Head of caudate nucleus (tissue), 42 donors: ENCODE data around the gene ELMO2.

Source experiments
- DNase-seq, 42 donors: peaks; one replicate each; pipeline versions ENCODE4 v3.0.0 to v3.0.0-alpha.2; 2020 to 2021; ENCODE audit warnings: mixed read lengths in 7 of 42
- intact Hi-C: fragments of 100-400 bp; cut with DNase I; formaldehyde crosslinking; loops from one replicate; pipeline ENCODE4 v1.15.0; 2022

The ELMO2 gene

DNA sequence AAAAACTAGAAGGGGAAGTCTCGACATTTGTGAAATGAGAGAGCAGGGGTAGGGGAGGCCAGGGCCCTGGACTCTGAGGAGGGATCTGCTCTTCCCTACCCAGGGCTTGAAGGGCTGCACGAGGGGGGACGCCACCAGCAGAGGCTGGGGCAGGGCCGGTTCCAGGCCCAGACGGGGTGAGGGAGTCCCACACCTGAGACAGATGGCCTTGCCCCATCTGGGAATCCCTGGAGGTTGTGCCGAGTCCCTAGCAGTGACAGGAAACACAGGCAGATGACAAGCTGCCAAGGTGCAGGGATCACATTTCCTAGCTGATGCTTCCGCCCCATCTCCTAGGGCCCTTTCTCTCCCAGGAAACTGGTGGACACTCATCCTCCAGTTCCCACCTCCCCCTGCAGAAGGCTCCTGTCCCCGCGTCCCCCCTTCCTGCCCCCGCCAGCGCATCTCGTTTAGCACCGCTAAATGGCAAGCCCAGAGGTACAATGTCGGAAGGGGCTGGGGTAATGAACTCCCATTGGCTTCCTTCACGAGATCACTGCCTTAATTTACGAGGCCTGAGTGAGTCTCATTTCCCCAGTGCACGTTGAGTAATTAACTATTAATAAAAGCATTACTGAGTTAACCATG lies 63.0 kb downstream of the ELMO2 start:
- intact Hi-C loops, result no loop called here

DNA sequence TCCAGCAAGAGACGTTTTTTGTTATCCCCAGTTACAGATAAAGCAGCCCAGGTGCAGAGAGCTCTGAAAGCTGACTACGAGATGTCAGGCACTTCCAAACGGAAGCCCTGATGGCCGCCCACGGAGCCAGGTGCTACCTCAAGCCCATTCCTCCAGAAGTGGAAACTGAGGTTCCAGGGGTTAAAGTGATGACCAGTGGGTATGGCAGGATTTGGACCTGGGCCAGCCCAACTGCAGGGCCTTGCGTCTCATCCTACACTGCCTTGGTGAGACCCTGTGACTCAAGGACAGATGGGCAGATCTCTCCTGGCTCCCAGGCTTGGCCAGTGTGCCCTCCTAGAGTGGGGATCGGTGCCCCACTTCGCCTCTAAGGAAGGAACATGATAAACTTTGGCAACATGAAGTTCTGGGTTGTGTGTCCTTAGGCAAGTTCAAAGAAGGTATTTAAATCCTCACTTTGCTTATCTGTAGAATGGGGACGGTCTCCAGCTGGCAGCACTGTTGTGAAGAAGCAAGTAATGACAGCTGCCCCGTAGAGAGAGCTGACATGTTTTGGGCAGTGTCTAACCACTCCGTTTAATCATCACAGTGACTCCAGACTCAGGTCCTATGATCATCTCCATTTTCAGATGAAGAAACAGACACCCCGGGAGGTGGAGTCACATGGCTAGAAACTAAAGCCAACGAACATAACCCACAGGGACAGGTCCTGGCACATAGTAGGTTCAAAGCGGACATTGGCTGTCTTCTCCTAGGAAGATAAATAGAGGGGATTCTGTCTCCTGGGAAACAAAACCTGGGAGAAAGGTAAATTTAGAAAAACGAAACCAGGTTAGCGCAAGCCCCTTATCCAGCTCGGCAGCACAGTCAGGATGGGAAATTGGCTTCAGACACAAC lies 63.7 kb downstream of the ELMO2 start:
- intact Hi-C loops, result no loop called here
- DNase-seq, result no peak

More for the DNA sequence above, 63.0 kb downstream of the ELMO2 start:
- DNase-seq, result no peak

DNA sequence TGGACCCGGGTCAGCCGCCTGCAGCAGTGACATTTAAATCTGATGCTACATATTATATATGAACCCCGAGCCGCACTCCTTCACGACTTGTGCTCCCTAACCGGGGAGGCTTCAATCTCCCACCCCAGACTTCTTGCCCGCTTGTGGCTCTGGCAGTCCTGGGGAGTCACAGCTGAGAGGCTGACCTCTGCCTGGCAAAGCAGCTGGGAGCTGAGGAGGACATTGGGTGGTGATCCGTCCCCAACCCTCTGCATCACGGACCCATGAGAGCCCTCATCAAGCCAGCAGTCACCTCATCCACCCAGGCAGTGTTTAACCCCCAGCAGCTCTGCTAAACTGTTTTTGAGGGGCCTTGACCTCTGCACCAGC lies 64.4 kb downstream of the ELMO2 start:
- DNase-seq, result no peak
- intact Hi-C loops, result no loop called here

DNA sequence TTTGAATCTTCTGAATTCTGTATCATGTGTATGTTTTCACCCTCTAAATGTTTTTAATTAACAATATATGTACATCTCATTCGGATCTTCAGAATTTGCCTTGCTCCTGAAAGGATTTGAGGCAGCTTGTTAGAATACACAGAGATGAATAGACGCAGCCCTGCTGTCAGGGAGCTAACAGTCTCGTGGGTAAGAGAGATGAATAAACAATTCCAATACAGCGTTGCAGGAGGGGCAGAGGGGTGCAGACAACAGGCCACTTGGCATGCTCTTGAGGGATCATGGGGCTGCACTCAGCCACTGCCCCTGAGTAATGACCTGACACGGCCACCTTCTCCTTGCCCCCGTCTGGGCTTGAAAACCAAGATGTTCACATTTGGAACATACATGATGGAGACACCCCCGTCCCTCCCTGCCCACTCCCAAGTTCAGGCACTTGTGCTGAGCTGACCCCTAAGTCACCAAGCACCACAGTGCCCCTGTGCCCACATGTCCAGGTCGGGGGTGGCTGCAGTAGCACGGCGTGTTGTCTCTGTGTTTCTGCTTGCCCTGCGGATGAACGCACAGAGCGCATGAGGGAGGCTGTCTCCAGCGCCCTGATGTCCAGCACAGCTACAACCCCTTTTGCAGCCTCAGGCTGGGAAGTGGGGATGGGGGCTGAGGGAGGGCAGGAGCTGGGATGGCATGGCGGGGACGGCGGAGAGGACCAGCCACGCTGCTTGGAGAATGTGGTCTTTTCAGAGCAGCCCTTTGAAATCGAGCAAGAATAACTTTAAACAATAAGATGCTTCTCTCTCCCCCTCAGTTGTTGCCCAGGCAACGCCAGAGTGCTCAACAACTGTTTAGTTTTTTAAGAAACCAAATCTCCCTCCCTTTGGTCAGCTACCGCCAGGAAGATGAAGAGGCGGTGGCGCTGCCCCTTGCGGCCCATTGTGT lies 65.1 kb downstream of the ELMO2 start:
- no peak for DNase-seq
- intact Hi-C loops, result no loop called here

DNA sequence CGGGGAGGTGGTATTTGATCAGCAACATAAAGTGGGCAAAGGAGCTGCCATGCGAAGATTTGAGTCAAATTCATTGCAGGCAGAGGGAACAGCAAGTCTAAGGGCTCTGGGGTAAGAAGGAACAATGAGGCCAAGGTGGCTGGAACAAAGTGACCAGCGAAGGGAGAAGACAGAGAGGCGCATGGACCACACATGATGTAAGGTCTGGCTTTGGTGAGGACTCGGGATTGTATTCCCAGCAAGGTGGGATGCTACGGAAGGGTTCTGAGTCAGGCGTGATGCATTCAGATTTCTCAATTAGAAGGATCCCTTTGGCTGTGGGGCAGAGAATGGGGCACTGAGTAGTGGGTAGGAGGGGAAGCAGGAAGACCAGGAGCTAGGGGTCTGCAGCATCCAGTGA lies 67.4 kb downstream of the ELMO2 start:
- DNase-seq, result no peak
- intact Hi-C loops, result no loop called here

DNA sequence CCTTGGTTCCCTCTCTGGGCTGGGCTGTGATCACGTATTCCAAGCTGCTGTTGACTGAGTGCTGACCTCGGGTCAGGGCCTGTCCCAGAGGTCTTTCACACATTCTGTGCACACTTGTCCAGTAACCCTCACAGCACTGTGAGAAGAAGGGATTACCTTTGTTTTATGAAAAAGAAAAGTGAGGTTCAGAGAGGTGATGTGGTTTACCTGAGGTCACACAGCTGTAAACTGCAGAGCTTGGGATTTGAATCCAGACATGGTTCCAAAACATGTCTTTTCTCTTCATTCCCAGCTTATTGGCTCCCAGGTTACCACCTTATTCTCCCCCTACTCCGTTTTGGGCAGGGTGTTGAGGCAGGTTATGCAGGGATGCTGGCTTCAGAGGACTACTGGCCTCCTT lies 69.7 kb downstream of the ELMO2 start:
- intact Hi-C loops, result no loop called here
- no peak for DNase-seq

DNA sequence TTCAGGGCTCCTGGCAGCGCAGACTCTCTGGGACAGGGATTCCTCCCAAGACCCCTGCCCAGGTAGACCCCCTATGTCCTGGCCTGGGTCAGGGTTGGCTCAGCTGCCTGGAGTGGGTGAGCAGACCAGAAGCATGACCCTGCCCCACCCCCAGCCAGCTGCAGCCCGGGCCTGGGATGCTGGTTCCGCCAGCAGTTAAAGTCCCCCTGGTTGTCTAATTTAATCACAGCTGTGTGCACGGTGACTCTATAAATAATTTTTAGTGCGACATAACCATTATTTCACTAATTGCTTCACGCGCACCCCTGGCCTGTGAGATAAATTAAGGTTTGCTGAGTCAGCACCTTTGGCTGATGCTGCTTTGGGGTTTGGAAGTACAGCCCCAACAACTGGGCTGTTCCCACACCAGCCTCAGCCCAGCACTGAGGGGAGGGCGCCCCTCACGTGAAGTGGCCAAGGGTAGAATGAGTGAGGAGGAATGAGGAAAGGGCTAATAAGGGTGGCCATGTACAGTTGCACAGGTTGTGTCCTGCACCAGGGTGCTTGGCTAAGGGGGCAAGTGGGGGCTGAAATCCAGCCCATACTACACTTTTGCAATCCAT lies 72.0 kb downstream of the ELMO2 start:
- no peak for DNase-seq
- intact Hi-C loops, result no loop called here

DNA sequence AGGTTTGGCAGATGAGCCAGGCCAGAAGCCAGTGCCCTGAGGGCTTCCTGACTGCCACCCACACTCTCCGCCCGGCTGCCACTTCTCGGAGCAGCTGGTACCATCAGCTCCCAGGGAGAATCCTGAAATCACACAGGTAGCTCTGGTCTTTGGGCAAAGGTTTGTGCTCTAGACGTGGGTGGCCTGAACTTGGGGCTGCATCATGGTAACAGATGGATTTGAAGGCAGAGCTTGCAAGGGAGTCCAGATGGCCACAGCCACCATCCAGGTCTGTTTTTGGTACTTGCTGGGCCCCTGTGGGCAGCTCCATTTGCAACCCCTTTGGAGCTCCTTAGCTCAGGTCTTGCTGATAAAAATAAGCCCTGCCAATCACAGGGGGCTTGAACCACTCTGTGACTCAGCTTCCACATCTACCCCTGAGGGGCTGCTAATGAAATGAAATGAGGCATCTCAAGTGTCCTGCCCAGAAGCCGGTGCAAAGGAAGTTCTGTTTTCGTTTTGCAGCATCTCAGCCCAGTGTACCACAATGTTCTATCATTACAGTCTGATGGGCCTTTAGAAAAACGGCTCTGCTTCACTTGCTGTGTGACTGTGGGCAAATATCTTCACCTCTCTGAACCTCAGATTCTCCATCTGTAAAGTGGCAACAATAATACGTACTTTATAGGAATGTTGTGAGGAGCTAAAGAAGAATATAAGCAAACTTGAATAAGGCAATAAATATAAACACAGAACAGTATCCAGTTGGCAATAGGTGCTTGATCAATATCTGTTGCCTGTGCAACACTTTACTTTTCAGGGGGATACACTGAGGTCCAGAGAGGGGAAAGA lies 73.0 kb downstream of the ELMO2 start:
- DNase-seq, result no peak
- intact Hi-C loops, result no loop called here

DNA sequence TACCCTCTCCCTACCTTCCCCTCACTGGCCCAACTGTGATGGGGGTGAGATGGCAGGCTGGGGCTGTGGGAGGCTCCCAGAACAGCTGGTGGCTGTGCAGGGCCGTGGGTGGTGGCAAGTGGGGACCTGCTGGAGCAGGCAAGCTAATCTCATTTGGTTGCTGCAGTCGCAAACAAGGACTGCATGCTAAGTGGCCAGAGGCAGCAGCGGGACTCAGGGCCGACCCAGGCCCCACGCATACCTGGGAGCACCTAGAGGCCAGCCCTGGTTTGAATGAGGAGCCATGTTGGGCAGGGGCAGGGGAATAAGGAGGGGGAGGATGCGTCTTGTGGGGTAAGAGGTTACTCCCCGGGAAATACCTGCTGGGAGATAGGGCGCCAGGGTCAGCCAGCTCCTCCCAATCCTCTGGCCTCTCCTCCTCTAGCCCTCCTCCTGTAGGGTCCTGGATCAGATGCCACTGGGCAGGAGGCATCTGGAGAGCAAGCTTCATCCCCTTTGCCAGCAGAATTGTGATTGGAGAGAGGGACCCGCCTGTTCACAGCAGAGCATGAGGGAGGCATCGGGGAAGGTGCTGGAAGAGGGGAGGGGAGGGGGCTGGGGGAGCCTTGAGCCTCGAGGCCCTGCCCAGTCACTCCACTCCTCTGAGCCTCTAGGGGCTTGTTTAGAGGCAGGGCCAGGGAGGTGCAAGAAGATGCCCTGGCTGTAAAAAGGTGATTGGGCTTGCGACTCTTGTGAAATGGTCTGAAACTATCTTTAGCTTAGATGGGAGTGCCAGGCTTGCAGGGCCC lies 73.8 kb downstream of the ELMO2 start:
- intact Hi-C loops, result no loop called here
- no peak for DNase-seq

DNA sequence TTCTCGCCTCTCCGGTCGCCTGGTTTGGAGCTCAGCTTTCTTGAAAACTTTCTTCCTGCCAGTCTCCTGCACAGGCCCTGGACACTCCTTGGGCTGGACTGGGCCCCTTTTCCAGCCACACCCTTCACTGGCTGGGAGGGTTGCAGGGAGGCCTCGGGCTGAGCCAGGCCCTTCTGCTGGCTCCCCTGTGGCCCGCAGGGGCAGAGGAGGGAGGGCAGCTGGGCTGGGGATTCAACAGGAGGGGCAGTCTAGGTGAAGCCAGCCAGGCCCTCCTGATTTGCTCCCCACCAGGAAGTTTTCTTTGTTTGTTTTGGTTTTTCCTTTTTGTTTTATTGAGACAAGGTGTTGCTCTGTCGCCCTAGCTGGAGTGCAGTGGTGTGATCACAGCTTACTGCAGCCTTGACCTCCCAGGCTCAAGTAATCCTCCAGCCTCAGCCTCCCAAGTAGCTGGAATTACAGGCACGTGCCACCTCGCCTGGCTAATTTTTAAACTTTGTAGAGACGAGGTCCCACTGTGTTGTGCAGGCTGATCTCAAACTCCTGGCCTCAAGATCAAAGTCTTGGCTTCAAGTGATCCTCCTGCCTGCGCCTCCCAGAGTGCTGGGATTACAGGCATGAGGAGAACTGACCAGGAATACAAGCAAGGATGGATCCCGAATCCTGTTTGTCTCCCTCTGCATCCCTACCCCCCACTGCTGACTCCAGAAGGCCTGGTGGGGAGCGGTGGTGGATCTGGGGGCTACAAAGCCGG lies 74.6 kb downstream of the ELMO2 start:
- intact Hi-C loops, result no loop called here
- DNase-seq, result no peak

DNA sequence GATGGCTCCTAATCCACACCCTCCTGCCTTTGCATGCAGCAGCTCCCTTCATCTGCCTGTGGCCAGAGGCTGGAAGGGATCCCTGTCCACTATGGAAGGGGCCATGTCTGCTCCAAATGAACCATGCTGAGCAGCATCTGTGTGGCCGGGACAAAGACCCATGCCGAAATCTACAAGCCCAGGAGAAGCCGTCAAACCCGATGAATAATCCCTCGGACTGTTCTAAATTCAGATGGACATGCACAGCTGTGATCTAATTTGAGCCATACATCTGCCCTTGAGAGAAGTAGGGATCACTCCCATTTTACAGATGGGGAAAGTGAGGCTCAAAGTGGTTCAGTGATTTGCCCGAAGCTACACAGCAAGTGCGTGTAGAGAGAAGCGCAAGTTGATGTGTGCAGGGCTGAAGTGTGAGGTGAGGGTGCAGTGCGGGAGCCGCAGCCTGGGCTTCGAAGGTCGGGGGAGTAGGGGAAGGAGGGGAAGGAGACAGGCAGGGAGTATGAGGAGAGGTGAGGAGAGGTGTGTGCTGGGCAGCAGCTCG lies 75.5 kb downstream of the ELMO2 start:
- no peak for DNase-seq
- intact Hi-C loops, result no loop called here

DNA sequence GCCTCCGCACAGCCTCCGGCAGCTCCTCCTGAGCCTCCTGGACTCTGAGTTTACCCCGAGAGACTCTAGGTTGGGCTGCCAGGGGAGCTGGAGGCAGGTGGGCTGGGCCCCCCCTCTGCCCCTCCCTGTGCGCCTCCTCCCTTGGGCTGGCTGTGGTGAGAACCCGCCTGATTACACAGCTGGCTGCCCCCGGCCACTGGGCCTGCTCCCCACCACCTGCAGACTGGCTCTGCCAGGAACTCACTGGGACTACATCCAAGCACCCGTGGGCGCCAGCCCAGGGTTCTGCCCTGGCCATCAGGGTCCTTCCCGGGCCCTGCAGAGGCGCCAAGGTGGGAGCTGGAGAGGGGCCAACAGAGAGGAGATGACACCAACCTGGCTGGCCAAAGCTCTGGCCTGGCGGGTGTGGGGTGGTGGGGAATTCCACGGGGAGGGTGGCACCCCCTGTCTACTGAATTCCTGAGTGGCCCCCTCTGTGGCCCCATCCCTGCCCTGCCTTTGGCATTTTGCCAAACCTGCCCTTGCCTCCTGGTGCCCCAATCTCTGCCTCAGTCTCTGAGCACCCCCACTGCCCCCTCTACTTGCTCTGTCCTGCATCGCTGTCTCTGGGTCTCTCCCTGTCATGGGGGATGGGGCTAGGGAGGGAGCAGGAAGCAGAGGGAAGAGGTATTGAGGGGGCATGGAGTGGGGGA lies 76.2 kb downstream of the ELMO2 start:
- intact Hi-C loops, result no loop called here
- no peak for DNase-seq

DNA sequence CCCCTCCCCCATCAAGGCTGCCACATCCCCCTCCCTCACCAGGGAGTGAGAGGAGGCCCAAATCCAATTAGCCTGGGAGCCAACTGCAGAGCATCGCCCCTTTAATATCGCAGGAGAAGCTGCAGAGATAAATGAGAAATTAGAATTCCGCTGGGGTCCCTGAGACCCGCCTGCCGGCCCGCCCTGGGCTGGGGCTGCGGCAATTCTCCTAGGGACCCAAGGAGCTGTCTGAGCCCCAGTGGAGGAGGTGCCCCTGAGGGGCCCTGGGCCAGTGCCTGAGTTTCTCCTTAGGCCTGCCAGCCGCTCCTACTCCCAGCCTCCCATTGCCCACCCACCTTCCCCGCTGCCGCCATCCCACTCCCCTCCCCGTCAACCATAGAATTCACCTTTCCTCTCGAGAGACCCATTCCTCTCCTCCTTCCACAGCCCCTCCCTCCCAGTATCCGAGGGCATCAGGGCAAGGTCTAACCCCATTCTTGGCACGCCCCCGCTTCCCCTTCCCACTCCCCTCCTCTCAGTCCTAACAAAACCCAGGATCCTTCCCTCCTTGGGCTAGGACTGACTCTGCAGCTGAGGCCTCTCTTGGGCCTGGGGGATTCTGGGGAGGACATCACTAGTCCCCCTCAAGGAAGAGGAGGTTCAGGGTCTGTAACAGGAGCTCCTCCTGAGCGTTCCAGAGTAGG lies 78.1 kb downstream of the ELMO2 start:
- intact Hi-C loops, result no loop called here
- DNase-seq, result no peak

DNA sequence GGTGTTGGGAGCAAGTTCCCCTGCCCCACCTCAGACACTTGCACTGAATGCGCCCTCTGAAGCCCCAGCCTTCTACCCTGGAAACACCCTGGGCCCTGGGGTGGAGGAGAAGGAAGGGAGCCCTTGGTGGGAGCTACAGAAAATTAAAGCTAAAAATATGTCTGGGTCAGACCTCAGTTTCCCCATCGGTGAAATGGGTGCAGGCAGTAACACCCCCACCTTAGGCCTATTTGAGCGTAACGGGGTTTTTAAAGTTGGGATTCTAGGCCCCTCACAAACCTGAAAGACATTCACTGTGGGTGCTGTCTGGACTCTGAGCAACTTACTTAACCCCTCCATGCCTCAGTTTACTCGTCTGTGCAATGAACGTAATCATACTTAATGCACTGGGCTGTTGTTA lies 78.9 kb downstream of the ELMO2 start:
- DNase-seq, result no peak
- intact Hi-C loops, result no loop called here

DNA sequence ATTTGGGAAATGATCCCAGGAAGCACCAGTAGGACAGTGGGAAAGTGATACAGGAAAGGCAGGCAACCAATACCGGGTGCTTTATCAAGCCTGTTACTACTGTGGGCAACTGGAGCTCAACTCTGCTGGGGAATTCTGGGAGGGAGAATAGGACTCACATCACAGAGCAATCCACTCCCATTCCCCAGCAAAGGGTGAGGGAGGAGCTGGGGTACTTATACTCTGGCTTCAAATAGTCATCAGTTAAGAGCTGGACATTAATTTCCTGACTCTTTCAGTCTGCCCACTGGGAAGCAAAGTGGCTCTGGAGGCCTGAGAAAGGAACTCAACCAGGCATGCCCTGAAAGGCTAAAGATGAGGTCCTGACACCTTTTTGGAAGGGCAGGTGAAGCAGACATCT lies 80.6 kb downstream of the ELMO2 start:
- intact Hi-C loops, result no loop called here

More for the DNA sequence above, 80.6 kb downstream of the ELMO2 start:
- DNase-seq, result no peak
